Measurements from ENCODE around the gene SLC18A3. TPM values are rescaled to one million over a fixed set of nuclear protein-coding genes. Genes with fewer than 3 reads are reported as not detected.

Gene SLC18A3
- total RNA-seq, 1 donor from 2014 or later = not detected

- TF ChIP-seq CTCF (conservative IDR thresholded peaks at IDR 0.05; ENCODE audit: low read depth, low read length) = no peak
- H3K4me3 ChIP-seq (ENCODE audit: low read depth, low read length) = no peak overlapping the region
- no peak for DNase-seq (ENCODE audit: low read depth)
Measured at GRCh38 chr10:49571388-49571787, 38.7 kb upstream of the SLC18A3 start.

GRCh38 chr10:49572594-49573114 is 37.5 kb upstream of the SLC18A3 start:
- no peak for TF ChIP-seq CTCF (conservative IDR thresholded peaks at IDR 0.05; ENCODE audit: low read depth, low read length)
- no peak for DNase-seq (ENCODE audit: low read depth)
- H3K4me3 ChIP-seq (ENCODE audit: low read depth, low read length) = no peak overlapping the region

- H3K4me3 ChIP-seq (ENCODE audit: low read depth, low read length) = no peak overlapping the region
- DNase-seq (ENCODE audit: low read depth) = no peak
- no peak for TF ChIP-seq CTCF (conservative IDR thresholded peaks at IDR 0.05; ENCODE audit: low read depth, low read length)
Measured at GRCh38 chr10:49575489-49576072, 34.5 kb upstream of the SLC18A3 start.

- no peak overlapping the region for H3K4me3 ChIP-seq (ENCODE audit: low read depth, low read length)
- TF ChIP-seq CTCF (conservative IDR thresholded peaks at IDR 0.05; ENCODE audit: low read depth, low read length) = no peak
- DNase-seq (ENCODE audit: low read depth) = no peak
Measured at GRCh38 chr10:49577182-49577925, 32.8 kb upstream of the SLC18A3 start.

- no peak for DNase-seq (ENCODE audit: low read depth)
- TF ChIP-seq CTCF (conservative IDR thresholded peaks at IDR 0.05; ENCODE audit: low read depth, low read length) = no peak
- H3K4me3 ChIP-seq (ENCODE audit: low read depth, low read length) = no peak overlapping the region
Measured at GRCh38 chr10:49578392-49578791, 31.7 kb upstream of the SLC18A3 start.

GRCh38 chr10:49579621-49580020 is 30.5 kb upstream of the SLC18A3 start:
- TF ChIP-seq CTCF (conservative IDR thresholded peaks at IDR 0.05; ENCODE audit: low read depth, low read length) = no peak
- no peak for DNase-seq (ENCODE audit: low read depth)

More at GRCh38 chr10:49579621-49580020, 30.5 kb upstream of the SLC18A3 start:
- H3K4me3 ChIP-seq (ENCODE audit: low read depth, low read length) = no peak overlapping the region

All from epithelial cell of proximal tubule (primary cell).